A673 (cell line): Measurements from ENCODE around the gene TOM1L2. TPM values are rescaled to one million over a fixed set of nuclear protein-coding genes. Genes with fewer than 3 reads are reported as not detected.

ENCODE experiments used
- BruUV-seq: library from RNA; stranded (reverse); fragments of 400-500 nt; replicated peaks from 2 replicates; lab custom pipeline; 2021; lab: Mats Ljungman, UMichigan
- CTCF ChIA-PET: fragments of 300-600 bp; sonication (Branson Sonifier 250); formaldehyde crosslinking; loops from one replicate; lab custom pipeline; 2022; ENCODE audit warnings: antibody characterized with exemption; lab: Charles Lee
- POLR2A ChIA-PET: fragments of 300-600 bp; sonication (Branson Sonifier 250); formaldehyde crosslinking; loops from one replicate; lab custom pipeline; 2022; ENCODE audit warnings: antibody characterized with exemption; ENCODE audit not compliant: low non-redundant PET; lab: Charles Lee
- DNase-seq: peaks from one replicate; pipeline ENCODE4 v3.0.0-alpha.2; 2015; ENCODE audit warnings: low spot score
- H3K27ac ChIP-seq: fragments of 200-600 bp; sonication (generic); 2 replicates; pipeline ENCODE4 v1.5.1; 2016; ENCODE audit warnings: mixed run types, low read depth, mild to moderate bottlenecking, mixed read lengths, antibody characterized with exemption, low read length; ENCODE audit not compliant: poor library complexity, severe bottlenecking
- H3K27me3 ChIP-seq: fragments of 200-600 bp; sonication (generic); replicated peaks from 2 replicates; pipeline ENCODE4 v1.6.1; 2017; ENCODE audit warnings: mixed run types, low read depth, mild to moderate bottlenecking, mixed read lengths, antibody characterized with exemption, low read length; ENCODE audit not compliant: insufficient read depth, poor library complexity
- H3K36me3 ChIP-seq: fragments of 200-600 bp; sonication (generic); 2 replicates; pipeline ENCODE4 v1.6.1; 2016; ENCODE audit warnings: mixed run types, mild to moderate bottlenecking, mixed read lengths, antibody characterized with exemption, low read length; ENCODE audit not compliant: insufficient read depth, poor library complexity, severe bottlenecking
- H3K4me1 ChIP-seq: fragments of 200-600 bp; sonication (generic); 2 replicates; pipeline ENCODE4 v1.6.1; 2017; ENCODE audit warnings: mixed run types, mild to moderate bottlenecking, mixed read lengths, antibody characterized with exemption, low read length; ENCODE audit not compliant: insufficient read depth, poor library complexity, severe bottlenecking
- H3K4me3 ChIP-seq: fragments of 200-600 bp; sonication (generic); 2 replicates; pipeline ENCODE4 v1.5.1; 2016; ENCODE audit warnings: low read depth, mixed run types, mild to moderate bottlenecking, mixed read lengths, low read length; ENCODE audit not compliant: poor library complexity, severe bottlenecking
- H3K9me3 ChIP-seq: fragments of 200-600 bp; sonication (generic); 2 replicates; pipeline ENCODE4 v1.6.1; 2016; ENCODE audit warnings: mixed run types, low read depth, mild to moderate bottlenecking, mixed read lengths, antibody characterized with exemption, low read length; ENCODE audit not compliant: poor library complexity, severe bottlenecking
- EZH2 ChIP-seq: fragments of 200-600 bp; sonication (generic); IDR thresholded peaks from 2 replicates; pipeline ENCODE4 v1.6.1; 2017; ENCODE audit warnings: borderline replicate concordance, low read depth, mild to moderate bottlenecking, mixed read lengths, antibody characterized with exemption, low read length; ENCODE audit not compliant: poor library complexity, severe bottlenecking
- intact Hi-C: fragments of 100-400 bp; cut with micrococcal nuclease; formaldehyde crosslinking; loops from one replicate; pipeline ENCODE4 v1.10.0; 2022; ENCODE audit not compliant: unreplicated experiment
- total RNA-seq: library from RNA; stranded (reverse); gene quantifications from 2 replicates; pipeline ENCODE4 v1.2.3, GENCODE V29; 2021
- TF ChIP-seq, protein P1 (sequence below): fragments of 300-800, 200-600 bp; sonication (generic); conservative IDR thresholded peaks from 2 replicates; pipeline ENCODE4 v1.5.1; 2017; ENCODE audit warnings: low read depth, mild to moderate bottlenecking, antibody characterized with exemption, low read length, moderate library complexity, mixed read lengths

Gene TOM1L2
- total RNA-seq, 1 experiment from 2014 or later: 10.0 TPM

DNA sequence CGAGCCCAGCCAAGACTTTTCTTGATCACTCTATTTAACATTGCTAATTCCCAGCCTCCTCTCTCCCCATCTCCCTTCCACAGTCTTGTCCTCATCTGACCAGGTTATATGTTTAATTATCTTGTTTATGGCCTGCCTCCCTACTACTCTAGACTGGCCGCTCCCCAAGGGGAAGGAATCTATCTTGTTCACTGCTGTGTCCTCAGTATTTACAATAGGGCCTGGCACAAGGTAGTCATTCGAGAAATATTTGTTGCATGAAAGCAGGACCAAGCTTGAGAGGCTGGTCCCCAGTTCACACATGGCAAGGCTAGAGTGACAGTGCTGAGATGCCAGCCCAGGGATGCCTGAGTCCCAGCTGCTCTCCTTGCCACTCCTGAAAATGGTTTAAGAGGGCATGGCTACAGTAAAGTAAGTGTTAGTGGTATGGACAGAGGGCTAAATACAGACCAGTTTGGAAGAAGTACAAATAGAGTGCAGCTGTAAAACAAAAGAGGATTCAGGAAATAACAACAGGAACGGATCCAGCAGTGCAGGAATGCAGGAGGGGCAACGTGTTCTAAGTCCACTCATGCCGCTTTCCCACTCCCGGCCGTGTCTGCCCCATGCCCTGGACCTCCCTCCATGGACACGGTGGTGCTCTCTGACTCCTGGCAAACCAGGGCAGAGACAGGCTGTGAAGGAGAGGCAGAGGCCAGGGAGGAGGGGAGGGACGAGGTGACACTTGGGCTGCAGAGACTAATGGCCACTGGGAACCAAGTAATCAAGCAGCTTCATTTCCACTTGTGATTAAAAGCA is 65.6 kb downstream of the TOM1L2 start:
- POLR2A ChIA-PET: no interaction called here
- no peaks in the 10 kb centered on the region for H3K9me3 ChIP-seq
- intact Hi-C loops: no loop called here
- CTCF ChIA-PET: no interaction called here
- no peak overlapping the region for H3K27ac ChIP-seq
- no peaks in the 10 kb centered on the region for H3K36me3 ChIP-seq
- no peaks in the 10 kb centered on the region for H3K4me1 ChIP-seq
- DNase-seq: no peak
- TF ChIP-seq, protein P1, sequence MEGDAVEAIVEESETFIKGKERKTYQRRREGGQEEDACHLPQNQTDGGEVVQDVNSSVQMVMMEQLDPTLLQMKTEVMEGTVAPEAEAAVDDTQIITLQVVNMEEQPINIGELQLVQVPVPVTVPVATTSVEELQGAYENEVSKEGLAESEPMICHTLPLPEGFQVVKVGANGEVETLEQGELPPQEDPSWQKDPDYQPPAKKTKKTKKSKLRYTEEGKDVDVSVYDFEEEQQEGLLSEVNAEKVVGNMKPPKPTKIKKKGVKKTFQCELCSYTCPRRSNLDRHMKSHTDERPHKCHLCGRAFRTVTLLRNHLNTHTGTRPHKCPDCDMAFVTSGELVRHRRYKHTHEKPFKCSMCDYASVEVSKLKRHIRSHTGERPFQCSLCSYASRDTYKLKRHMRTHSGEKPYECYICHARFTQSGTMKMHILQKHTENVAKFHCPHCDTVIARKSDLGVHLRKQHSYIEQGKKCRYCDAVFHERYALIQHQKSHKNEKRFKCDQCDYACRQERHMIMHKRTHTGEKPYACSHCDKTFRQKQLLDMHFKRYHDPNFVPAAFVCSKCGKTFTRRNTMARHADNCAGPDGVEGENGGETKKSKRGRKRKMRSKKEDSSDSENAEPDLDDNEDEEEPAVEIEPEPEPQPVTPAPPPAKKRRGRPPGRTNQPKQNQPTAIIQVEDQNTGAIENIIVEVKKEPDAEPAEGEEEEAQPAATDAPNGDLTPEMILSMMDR: no peak
- TF ChIP-seq EZH2: no peak
- H3K27me3 ChIP-seq: no peaks in the 10 kb centered on the region
- no peak overlapping the region for H3K4me3 ChIP-seq
- BruUV-seq: no TSS peak

GRCh38 chr17:17905036-17905320 is 67.2 kb downstream of the TOM1L2 start:
- peaks cover 15% of the 10 kb centered on the region for H3K4me1 ChIP-seq
- no peaks in the 10 kb centered on the region for H3K9me3 ChIP-seq
- POLR2A ChIA-PET: no interaction called here
- no peak overlapping the region for H3K27ac ChIP-seq
- no peak overlapping the region for H3K4me3 ChIP-seq
- no peak for DNase-seq
- no peaks in the 10 kb centered on the region for H3K36me3 ChIP-seq
- no peaks in the 10 kb centered on the region for H3K27me3 ChIP-seq
- no TSS peak for BruUV-seq
- intact Hi-C loops: no loop called here
- CTCF ChIA-PET: no interaction called here
- no peak for TF ChIP-seq EZH2
- TF ChIP-seq, protein P1: no peak

- no peaks in the 10 kb centered on the region for H3K27me3 ChIP-seq
- peaks cover 15% of the 10 kb centered on the region for H3K4me1 ChIP-seq
- H3K36me3 ChIP-seq: no peaks in the 10 kb centered on the region
- TF ChIP-seq, protein P1: no peak
- no peak for TF ChIP-seq EZH2
- no peak for DNase-seq
- ChIA-PET CTCF (interaction anchor here (0.7 kb wide), 1 partner anchor 44 kb away, joined by 3 read pairs; no protein-coding TSS in a partner anchor), POLR2A (no interaction called here)
- intact Hi-C loops: no loop called here
- H3K4me3 ChIP-seq: no peak overlapping the region
- no peaks in the 10 kb centered on the region for H3K9me3 ChIP-seq
- BruUV-seq: no TSS peak
- no peak overlapping the region for H3K27ac ChIP-seq
These were observed 67.8 kb downstream of the TOM1L2 start for GRCh38 chr17:17904166-17905035.
